ENCODE measurements around the gene TRAPPC8. TPM values are rescaled to one million over a fixed set of nuclear protein-coding genes. Genes with fewer than 3 reads are reported as not detected.

TRAPPC8 gene
- total and polyA plus RNA-seq, 2 of the 13 experiments (the other 11 are each of a cell fraction or from before 2014, with no cell fraction given) = 34.6 to 50.8 TPM

DNA sequence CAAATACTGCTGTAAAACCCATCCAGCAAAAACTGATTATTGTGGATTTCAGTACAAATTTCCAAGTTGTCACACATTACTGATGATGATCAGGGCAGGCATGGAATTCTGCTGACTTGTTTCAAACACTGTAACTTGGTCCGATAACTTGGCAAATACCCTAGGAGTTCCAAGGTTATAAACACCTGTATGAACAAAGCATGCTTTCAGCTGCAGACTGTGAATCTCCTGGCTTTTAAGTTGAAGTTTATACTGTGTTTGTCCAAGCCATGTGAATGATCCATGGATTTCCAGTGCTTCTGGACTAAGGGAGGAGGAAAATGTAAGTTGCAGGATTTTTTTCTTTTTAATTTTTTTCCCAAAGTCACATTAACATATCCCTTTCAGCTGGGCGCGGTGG, 112.2 kb downstream of the TRAPPC8 start (continued):
- peak; percentile 52; the same call in 1 of the 2 replicates for TF ChIP-seq SALL1 (CRISPR knock-in tag; IDR thresholded peaks at IDR 0.05)
- TF ChIP-seq ELF3 (CRISPR knock-in tag; IDR thresholded peaks at IDR 0.05) = peak; percentile 39; the same call in 1 of the 2 replicates
- TF ChIP-seq ZNF616 (CRISPR knock-in tag; IDR thresholded peaks at IDR 0.05; ENCODE audit: low read depth) = no peak
- peak; percentile 24; the same call in 1 of the 2 replicates for TF ChIP-seq RXRB (CRISPR knock-in tag; IDR thresholded peaks at IDR 0.05; ENCODE audit: borderline replicate concordance)
- TF ChIP-seq, protein P1, sequence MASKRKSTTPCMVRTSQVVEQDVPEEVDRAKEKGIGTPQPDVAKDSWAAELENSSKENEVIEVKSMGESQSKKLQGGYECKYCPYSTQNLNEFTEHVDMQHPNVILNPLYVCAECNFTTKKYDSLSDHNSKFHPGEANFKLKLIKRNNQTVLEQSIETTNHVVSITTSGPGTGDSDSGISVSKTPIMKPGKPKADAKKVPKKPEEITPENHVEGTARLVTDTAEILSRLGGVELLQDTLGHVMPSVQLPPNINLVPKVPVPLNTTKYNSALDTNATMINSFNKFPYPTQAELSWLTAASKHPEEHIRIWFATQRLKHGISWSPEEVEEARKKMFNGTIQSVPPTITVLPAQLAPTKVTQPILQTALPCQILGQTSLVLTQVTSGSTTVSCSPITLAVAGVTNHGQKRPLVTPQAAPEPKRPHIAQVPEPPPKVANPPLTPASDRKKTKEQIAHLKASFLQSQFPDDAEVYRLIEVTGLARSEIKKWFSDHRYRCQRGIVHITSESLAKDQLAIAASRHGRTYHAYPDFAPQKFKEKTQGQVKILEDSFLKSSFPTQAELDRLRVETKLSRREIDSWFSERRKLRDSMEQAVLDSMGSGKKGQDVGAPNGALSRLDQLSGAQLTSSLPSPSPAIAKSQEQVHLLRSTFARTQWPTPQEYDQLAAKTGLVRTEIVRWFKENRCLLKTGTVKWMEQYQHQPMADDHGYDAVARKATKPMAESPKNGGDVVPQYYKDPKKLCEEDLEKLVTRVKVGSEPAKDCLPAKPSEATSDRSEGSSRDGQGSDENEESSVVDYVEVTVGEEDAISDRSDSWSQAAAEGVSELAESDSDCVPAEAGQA (IDR thresholded peaks at IDR 0.05; ENCODE audit: low read depth) = no peak
- TF ChIP-seq, protein P1 (CRISPR knock-in tag; IDR thresholded peaks at IDR 0.05; ENCODE audit: borderline replicate concordance) = no peak
- no peak for TF ChIP-seq LCORL (IDR thresholded peaks at IDR 0.05)
- TF ChIP-seq LCORL (CRISPR knock-in tag; IDR thresholded peaks at IDR 0.05) = no peak
- TF ChIP-seq, protein P2, sequence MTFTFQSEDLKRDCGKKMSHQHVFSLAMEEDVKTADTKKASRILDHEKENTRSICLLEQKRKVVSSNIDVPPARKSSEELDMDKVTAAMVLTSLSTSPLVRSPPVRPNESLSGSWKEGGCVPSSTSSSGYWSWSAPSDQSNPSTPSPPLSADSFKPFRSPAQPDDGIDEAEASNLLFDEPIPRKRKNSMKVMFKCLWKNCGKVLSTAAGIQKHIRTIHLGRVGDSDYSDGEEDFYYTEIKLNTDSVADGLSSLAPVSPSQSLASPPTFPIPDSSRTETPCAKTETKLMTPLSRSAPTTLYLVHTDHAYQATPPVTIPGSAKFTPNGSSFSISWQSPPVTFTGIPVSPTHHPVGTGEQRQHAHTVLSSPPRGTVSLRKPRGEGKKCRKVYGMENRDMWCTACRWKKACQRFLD (CRISPR knock-in tag; IDR thresholded peaks at IDR 0.05; ENCODE audit: borderline replicate concordance) = no peak
- 0 out of 2 replicates have a peak, but pooled peaks have one; percentile 40 for TF ChIP-seq KAT7 (CRISPR knock-in tag; IDR thresholded peaks at IDR 0.05; ENCODE audit: borderline replicate concordance)
- TF ChIP-seq ZEB1 (IDR thresholded peaks at IDR 0.05; ENCODE audit: insufficient replicate concordance, low read depth) = peak; percentile 27
- TF ChIP-seq CBX1 (IDR thresholded peaks at IDR 0.05; ENCODE audit: low read depth) = no peak
- TF ChIP-seq, protein P3, sequence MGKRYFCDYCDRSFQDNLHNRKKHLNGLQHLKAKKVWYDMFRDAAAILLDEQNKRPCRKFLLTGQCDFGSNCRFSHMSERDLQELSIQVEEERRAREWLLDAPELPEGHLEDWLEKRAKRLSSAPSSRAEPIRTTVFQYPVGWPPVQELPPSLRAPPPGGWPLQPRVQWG (CRISPR knock-in tag; IDR thresholded peaks at IDR 0.05; ENCODE audit: borderline replicate concordance, low read depth) = no peak
- no peak for TF ChIP-seq ZFP1 (CRISPR knock-in tag; IDR thresholded peaks at IDR 0.05)
- TF ChIP-seq ZBTB3 (CRISPR knock-in tag; IDR thresholded peaks at IDR 0.05; ENCODE audit: borderline replicate concordance, low read depth) = 0 out of 2 replicates have a peak, but pooled peaks have one; percentile 47
- peak; percentile 98 for TF ChIP-seq MYNN (CRISPR knock-in tag; IDR thresholded peaks at IDR 0.05; ENCODE audit: low read depth)
- TF ChIP-seq, protein P4, sequence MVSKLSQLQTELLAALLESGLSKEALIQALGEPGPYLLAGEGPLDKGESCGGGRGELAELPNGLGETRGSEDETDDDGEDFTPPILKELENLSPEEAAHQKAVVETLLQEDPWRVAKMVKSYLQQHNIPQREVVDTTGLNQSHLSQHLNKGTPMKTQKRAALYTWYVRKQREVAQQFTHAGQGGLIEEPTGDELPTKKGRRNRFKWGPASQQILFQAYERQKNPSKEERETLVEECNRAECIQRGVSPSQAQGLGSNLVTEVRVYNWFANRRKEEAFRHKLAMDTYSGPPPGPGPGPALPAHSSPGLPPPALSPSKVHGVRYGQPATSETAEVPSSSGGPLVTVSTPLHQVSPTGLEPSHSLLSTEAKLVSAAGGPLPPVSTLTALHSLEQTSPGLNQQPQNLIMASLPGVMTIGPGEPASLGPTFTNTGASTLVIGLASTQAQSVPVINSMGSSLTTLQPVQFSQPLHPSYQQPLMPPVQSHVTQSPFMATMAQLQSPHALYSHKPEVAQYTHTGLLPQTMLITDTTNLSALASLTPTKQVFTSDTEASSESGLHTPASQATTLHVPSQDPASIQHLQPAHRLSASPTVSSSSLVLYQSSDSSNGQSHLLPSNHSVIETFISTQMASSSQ (IDR thresholded peaks at IDR 0.05; ENCODE audit: low read depth) = no peak
- TF ChIP-seq, protein P4 (CRISPR knock-in tag; IDR thresholded peaks at IDR 0.05; ENCODE audit: borderline replicate concordance) = peak; percentile 23; the same call in 1 of the 2 replicates
- TF ChIP-seq SOX6 (IDR thresholded peaks at IDR 0.05) = no peak
- peak; percentile 62 for TF ChIP-seq SOX6 (CRISPR knock-in tag; IDR thresholded peaks at IDR 0.05)
